ENCODE results near the gene ITGB2. TPM values are rescaled to one million over a fixed set of nuclear protein-coding genes. Genes with fewer than 3 reads are reported as not detected.

ITGB2 gene
- total RNA-seq, 4 donors from 2014 or later, result 11.2 to 18.8 (median 15.3) TPM

DNA sequence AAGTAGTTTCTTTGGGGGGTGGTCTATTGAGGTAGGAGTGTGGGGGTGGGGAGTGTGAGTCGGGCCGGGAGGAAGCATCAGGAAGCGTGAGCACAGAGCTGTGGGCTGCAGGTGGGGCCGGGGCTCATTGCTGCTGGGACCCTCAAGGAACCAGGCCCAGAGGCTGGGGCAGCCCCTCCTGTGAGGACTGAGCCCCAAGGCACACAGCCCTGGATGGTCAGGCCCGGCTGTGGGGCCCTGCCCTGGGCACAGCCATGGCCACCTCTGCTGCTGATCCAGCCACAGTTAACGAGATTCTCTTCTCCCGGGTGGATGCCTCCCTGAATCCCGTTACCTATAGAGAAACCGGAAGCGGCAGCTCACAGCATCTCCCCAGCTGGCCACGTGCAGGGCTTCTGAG is 79.9 kb downstream of the ITGB2 start:
- Histone ChIP-seq H3K4me3 (no peak overlapping the region), H3K36me3 (no peaks in the 10 kb centered on the region), H3K27me3 (no peaks in the 10 kb centered on the region), H3K4me1 (peaks cover 13% of the 10 kb centered on the region), H3K27ac (no peak overlapping the region), H3K9me3 (no peaks in the 10 kb centered on the region)
- TF ChIP-seq POLR2AphosphoS5 (IDR thresholded peaks at IDR 0.05) (no peak), POLR2A (IDR thresholded peaks at IDR 0.05) (no peak)
- TF ChIP-seq, protein P1, sequence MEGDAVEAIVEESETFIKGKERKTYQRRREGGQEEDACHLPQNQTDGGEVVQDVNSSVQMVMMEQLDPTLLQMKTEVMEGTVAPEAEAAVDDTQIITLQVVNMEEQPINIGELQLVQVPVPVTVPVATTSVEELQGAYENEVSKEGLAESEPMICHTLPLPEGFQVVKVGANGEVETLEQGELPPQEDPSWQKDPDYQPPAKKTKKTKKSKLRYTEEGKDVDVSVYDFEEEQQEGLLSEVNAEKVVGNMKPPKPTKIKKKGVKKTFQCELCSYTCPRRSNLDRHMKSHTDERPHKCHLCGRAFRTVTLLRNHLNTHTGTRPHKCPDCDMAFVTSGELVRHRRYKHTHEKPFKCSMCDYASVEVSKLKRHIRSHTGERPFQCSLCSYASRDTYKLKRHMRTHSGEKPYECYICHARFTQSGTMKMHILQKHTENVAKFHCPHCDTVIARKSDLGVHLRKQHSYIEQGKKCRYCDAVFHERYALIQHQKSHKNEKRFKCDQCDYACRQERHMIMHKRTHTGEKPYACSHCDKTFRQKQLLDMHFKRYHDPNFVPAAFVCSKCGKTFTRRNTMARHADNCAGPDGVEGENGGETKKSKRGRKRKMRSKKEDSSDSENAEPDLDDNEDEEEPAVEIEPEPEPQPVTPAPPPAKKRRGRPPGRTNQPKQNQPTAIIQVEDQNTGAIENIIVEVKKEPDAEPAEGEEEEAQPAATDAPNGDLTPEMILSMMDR (IDR thresholded peaks at IDR 0.05), result no peak
- DNase-seq (ENCODE audit: low spot score in 2 of 2), result no peak
- WGBS, result 79% methylated on average over 10 of the region's 11 CpGs

DNA sequence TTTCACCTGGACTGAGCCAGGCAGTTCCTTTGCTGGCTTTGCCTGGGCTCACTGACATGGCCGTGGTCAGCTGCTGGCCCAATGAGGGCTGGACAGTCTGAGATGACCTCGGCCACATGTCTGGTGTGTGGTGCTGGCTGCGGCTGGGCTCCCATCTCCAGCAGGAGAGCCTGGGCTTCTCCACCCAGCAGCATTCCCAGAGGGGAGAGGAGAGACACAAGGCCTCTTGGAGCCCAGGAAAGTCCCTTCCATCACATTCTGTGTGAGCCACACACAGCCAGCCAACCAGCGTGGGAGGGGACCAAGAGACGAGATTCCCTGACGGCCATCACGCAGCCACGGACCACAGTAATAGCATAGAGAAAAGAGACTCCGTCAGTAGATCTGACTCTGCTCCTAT is 81.7 kb downstream of the ITGB2 start:
- no peaks in the 10 kb centered on the region for H3K9me3 ChIP-seq
- no peak for DNase-seq (ENCODE audit: low spot score in 2 of 2)
- peaks cover 6% of the 10 kb centered on the region for H3K4me1 ChIP-seq
- no peak overlapping the region for H3K27ac ChIP-seq
- no peak overlapping the region for H3K4me3 ChIP-seq
- H3K27me3 ChIP-seq, result no peaks in the 10 kb centered on the region
- 94% methylated on average over 6 of the region's 9 CpGs for WGBS
- TF ChIP-seq, protein P1 (IDR thresholded peaks at IDR 0.05), result no peak
- TF ChIP-seq POLR2A (IDR thresholded peaks at IDR 0.05) (no peak), EP300 (IDR thresholded peaks at IDR 0.05) (no peak), POLR2AphosphoS5 (IDR thresholded peaks at IDR 0.05) (no peak)
- H3K36me3 ChIP-seq, result no peaks in the 10 kb centered on the region

GRCh38 chr21:44838039-44838895 is 82.4 kb downstream of the ITGB2 start:
- no peak overlapping the region for H3K27ac ChIP-seq
- no peaks in the 10 kb centered on the region for H3K9me3 ChIP-seq
- no peak overlapping the region for H3K4me3 ChIP-seq
- 91% methylated on average over 9 of the region's 30 CpGs for WGBS
- no peaks in the 10 kb centered on the region for H3K27me3 ChIP-seq
- no peaks in the 10 kb centered on the region for H3K36me3 ChIP-seq
- no peak for DNase-seq (ENCODE audit: low spot score in 2 of 2)
- no peak for TF ChIP-seq EP300 (IDR thresholded peaks at IDR 0.05)
- TF ChIP-seq, protein P1 (IDR thresholded peaks at IDR 0.05), result no peak
- no peak for TF ChIP-seq POLR2AphosphoS5 (IDR thresholded peaks at IDR 0.05)
- TF ChIP-seq POLR2A (IDR thresholded peaks at IDR 0.05), result no peak
- H3K4me1 ChIP-seq, result peaks cover 6% of the 10 kb centered on the region

DNA sequence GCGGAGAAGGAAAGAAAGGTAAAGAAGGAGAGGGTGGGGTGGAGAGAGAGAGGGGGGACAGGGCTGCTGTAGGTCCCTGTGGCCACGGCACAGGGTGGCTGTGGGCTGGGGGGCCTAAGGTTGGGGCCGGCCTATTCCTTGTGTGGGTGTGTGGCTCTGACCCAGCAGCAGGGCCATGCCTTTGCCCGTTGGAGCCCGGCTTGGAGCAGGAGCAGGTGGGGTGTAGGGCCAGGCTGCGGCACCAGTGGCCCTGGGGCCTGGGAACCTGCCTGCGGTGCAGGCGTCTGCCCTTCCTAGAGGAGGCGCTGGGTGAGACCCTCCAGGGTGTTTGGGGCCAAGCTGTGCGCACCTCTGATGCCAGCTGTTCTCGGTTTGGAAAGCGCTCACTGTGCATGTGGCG is 83.2 kb downstream of the ITGB2 start:
- no peak overlapping the region for H3K27ac ChIP-seq
- TF ChIP-seq POLR2AphosphoS5 (IDR thresholded peaks at IDR 0.05) (no peak), POLR2A (IDR thresholded peaks at IDR 0.05) (no peak), EP300 (IDR thresholded peaks at IDR 0.05) (no peak)
- TF ChIP-seq, protein P1 (IDR thresholded peaks at IDR 0.05), result no peak
- no peaks in the 10 kb centered on the region for H3K36me3 ChIP-seq
- no peaks in the 10 kb centered on the region for H3K9me3 ChIP-seq
- H3K4me1 ChIP-seq, result peaks cover 6% of the 10 kb centered on the region
- no peak overlapping the region for H3K4me3 ChIP-seq
- DNase-seq (ENCODE audit: low spot score in 2 of 2), result no peak
- WGBS, result 87% methylated on average over 10 of the region's 13 CpGs
- no peaks in the 10 kb centered on the region for H3K27me3 ChIP-seq

DNA sequence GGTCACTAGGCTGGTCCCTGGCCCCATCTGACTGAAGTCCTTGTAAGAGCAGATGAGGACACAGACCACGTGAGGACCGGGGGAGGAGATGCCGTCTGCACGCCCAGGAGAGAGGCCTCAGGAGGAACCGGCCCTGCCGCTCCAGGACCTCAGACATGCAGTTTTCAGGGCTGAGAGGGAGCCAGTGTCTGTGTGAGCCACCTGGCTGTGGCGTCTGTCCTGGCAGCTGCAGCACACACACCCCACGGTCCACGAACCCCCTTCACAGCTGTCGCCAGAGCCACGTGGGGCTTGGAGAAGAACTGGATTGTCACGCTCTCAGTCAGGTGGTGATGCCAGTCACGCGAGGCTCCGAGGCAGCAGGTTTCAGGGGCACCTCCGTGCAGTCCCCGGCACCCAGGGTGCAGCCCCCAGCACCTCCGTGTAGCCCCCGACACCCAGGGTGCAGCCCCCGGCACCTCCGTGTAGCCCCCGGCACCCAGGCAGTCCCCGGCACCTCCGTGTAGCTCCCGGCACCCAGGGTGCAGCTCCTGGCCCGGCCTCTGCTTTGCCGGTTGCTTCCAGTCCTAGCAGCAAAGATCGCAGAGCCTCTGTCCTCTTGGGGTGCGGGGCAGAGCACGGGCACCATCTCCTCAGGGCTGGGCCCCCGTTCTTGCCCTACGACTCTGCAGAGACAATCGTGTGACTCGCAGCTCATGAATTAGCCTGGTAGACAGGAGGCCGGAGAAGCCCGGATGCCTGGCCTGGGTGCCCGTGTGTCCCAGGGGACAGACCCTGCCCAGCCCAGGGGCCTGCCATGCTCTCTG is 83.8 kb downstream of the ITGB2 start:
- DNase-seq (ENCODE audit: low spot score in 2 of 2), result no peak
- H3K4me3 ChIP-seq, result no peak overlapping the region
- no peaks in the 10 kb centered on the region for H3K9me3 ChIP-seq
- WGBS, result 42% methylated on average over 16 of the region's 37 CpGs
- no peaks in the 10 kb centered on the region for H3K27me3 ChIP-seq
- peaks cover 6% of the 10 kb centered on the region for H3K4me1 ChIP-seq
- no peak for TF ChIP-seq POLR2AphosphoS5 (IDR thresholded peaks at IDR 0.05)
- TF ChIP-seq, protein P1 (IDR thresholded peaks at IDR 0.05), result no peak
- TF ChIP-seq POLR2A (IDR thresholded peaks at IDR 0.05), result no peak
- TF ChIP-seq EP300 (IDR thresholded peaks at IDR 0.05), result no peak
- no peak overlapping the region for H3K27ac ChIP-seq
- H3K36me3 ChIP-seq, result no peaks in the 10 kb centered on the region

All from suprapubic skin (tissue), 4 donors.